GM19324 (cell line): ENCODE results near the gene NME7.
A peak's percentile ranks its signal among the peaks of the same experiment; 100 is the strongest.

Experiments
- ATAC-seq: cut with Tn5 transposase; IDR thresholded peaks from one replicate; pipeline ENCODE4 v1.9.1; 2021; ENCODE audit warnings: mild to moderate bottlenecking, moderate library complexity; ENCODE audit not compliant: unreplicated experiment, low FRiP score

NME7 gene

GRCh38 chr1:169111472-169111871, 256.1 kb downstream of the NME7 start:
- no peak for ATAC-seq

- no peak for ATAC-seq
These were observed 256.7 kb downstream of the NME7 start for GRCh38 chr1:169110689-169111447.

DNA sequence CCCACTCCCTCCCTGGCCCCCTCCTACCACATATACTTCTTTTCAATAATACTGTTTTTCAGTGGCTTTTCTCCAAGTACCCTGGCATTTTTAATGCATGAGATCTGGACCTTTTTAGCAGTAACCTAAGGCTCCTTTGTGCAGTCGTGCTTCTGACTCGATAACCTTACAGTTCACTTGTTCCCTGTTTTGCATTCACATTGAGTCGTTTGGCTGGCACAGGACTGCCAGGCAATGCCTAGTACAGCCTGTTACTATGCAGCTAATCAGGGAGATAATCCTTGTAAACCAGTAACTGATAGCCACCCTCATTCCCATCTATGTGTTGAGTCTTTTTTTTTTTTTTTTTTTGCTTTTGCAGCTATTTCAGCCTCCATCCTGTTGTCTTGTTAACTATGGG, 257.4 kb downstream of the NME7 start:
- no peak for ATAC-seq

- ATAC-seq: no peak
These were observed 257.9 kb downstream of the NME7 start for GRCh38 chr1:169109561-169110134.

DNA sequence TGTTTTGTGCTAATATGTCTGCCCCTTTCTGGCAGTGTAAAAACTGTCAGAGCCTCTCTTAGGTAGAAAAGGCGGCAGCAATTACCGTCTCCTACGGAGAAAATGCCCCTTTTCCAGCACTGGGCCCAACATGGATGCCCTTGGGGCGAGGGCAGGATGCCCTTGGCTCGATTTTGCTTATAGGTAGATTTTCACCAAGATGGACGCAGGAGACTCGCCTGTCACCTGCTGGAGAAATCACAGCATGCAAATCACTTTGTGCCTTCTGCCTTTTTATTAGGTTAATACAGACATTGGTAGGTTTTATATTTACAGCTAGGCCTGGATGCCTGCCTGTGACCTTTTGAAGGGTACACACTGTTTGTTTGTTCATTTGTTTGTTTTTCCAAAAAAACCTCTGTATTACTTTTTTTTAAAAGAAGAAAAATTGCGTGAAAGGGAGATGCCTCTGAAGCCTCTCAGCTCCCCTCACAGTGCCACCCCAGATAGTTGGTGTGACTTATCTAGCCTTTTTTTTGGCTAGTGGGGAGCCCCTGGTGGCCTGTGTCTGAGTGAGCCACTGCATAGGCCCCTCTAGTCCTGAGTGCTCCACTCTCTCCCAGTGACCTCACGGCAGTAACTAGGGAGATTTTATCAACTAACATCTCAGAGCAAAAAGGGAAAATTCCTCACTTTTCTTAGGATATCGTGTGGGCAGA, 258.6 kb downstream of the NME7 start:
- no peak for ATAC-seq

DNA sequence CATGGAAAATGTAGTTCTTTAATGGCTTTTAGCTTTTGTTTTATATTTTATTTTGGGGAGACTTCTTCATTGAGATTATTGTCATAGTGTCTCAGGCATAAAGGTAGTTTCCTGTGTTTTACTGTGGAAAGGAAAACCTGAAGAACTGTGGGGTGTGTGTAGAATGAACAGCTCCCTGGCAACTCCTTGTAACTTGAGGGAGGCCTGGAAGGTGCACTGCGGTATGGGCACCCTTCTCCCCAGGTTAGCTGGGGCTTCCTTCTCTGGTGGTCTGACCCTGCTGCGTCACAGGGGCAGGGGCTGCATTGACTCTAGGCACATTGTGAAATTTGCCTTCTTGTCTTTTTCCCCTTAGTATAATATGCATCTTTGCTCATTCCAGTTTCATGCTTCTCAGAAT, 259.4 kb downstream of the NME7 start:
- ATAC-seq: no peak

- no peak for ATAC-seq
These were observed 259.9 kb downstream of the NME7 start for GRCh38 chr1:169107603-169108208.

DNA sequence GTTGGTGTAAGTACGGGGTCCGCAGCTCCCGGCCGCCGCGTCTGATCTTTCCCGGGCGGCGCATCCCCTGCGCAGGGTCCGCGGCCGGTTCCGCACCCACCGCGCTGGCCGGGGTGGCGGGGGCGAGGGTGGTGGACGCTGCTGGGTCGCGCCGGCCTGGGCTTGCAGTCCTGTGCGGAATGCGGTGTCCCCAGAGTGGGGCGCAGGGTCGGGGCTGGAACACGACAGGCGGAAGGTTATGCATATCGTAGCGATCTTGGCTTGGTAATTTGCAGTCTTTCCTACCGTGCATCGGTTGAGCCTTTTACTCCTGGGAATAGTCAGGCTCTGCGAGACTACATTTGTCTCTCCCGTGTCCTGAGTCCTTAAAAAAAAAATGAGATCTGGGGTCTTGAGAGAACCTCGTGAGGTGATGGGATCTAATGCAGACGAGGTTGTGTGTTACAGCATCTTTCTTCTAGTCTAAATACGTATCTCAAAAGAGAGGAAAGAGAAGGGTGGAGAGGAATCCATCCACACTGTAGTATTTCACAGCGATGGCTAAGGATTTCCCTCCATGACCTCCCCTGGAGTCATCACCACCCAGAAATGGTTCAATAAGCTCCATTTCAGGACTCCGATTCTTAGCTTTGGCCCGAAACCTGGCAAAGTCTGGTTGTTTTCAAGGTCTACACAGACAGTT, 260.5 kb downstream of the NME7 start:
- peak; percentile 1 for ATAC-seq

DNA sequence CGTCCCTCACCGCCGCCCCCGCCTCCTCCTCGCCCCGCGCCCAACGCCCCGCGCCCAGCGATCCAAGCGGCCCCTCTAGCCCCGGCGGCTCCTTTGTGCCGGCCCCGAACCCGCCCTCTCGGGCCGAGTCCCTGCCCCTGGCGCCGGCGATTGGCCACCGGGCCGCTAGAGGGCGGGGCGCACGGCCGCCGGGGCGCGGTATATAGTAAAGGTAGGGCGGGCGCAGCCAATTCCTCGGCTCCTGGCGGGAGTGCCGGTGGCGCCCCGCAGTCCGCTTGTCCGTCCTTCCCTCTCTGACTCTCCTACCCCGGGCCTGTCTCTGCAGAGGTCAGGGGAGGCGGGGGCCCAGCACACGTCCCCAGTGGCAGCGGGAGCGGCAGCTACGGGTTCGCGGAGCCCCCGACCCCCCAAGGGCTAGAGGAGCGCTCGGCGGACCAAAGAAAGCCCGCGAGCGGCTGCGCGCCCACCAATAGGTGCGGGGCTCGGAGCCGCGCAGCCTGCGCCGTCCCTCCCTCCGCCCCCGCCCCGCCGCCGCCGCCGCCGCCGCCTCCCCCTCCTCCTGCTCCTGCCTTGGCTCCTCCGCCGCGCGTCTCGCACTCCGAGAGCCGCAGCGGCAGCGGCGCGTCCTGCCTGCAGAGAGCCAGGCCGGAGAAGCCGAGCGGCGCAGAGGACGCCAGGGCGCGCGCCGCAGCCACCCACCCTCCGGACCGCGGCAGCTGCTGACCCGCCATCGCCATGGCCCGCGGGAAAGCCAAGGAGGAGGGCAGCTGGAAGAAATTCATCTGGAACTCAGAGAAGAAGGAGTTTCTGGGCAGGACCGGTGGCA, 261.3 kb downstream of the NME7 start, which contains the start of gene ATP1B1:
ATP1B1 (plus strand) TSS at position 596 of the 826 bp plus-strand sequence; CDS start at position 736, 140 bp downstream.
- ATAC-seq: peak; percentile 88

- peak; percentile 46 for ATAC-seq
These were observed 262.0 kb downstream of the NME7 start for GRCh38 chr1:169105434-169106094.

DNA sequence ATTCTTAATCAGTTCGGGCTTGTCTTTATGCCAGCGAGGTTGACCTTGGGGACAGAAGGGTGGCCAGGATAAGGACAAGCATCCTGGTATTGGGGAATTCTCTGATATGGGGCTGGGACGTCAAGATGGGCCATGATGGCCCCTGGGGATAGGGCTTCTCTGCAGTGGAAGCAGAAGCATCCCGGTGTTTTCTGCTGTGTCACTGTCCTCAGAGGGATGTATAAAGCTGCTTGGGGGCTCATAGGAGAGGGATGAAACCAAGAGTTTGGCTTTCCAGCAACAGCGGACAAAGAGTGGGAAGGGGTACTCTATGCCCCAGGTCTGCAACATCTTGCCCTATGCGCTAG, 262.5 kb downstream of the NME7 start:
- ATAC-seq: no peak

DNA sequence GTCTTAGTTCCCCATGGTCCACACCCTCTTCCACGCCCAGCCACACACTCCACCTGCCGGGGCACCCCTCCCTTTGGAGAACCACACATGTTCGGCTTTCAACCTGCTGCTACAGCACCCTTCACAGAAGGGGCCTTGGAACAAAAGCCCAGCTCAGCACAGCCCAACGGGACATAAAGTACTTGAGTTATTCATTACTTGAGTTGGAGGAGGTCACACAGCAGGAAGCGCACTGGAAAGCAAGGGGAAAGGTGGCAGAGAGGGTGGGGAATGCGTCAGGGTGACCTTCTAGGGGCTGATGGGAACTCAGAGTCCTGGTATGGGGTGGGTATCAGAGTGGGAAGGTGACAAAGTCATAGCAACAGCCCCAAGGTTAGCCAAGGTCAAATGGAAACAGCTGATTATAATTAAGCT, 264.1 kb downstream of the NME7 start:
- ATAC-seq: no peak

GRCh38 chr1:169103002-169103401, 264.6 kb downstream of the NME7 start:
- no peak for ATAC-seq

DNA sequence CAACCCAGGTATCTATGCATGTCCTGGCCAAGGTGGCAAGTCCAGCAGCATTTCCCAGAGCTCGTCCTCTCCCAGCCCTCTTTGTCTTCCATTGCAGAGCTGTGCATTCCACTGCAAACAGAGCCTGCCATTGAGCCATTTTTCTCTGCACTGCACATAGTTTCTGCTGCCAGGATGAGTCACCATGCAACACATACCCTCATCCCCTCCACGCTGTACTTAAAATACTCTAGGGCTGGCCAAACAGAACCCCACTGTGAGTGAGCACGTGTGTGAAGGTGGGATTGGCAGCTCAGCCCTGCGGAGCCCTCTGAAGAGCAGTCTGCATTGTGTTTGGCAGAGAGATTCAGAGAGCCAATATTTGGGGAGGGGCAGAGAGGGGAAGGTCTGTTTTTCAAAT, 265.0 kb downstream of the NME7 start:
- ATAC-seq: no peak

GRCh38 chr1:169100651-169101088, 266.9 kb downstream of the NME7 start:
- no peak for ATAC-seq

GRCh38 chr1:169100208-169100607, 267.4 kb downstream of the NME7 start:
- no peak for ATAC-seq

GRCh38 chr1:169099561-169099960, 268.0 kb downstream of the NME7 start:
- no peak for ATAC-seq

DNA sequence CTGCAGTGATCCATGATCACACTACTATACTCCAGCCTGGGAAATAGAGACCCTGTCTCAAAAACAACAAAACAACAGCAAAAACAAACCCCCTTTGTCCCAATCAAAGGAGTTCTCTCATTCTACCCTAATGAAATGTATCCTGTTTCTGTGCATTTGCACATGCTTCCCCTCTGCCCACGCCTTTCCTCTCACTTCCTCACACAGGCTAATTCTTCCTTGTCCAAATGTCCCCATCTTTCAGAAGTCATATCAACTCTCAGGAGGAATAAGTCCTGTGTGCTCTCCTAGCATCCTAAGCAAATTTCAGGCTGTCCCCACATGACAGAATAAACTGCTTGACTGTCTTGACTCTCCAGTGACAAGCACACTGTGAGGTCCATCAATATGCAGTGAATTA, 269.2 kb downstream of the NME7 start:
- no peak for ATAC-seq

DNA sequence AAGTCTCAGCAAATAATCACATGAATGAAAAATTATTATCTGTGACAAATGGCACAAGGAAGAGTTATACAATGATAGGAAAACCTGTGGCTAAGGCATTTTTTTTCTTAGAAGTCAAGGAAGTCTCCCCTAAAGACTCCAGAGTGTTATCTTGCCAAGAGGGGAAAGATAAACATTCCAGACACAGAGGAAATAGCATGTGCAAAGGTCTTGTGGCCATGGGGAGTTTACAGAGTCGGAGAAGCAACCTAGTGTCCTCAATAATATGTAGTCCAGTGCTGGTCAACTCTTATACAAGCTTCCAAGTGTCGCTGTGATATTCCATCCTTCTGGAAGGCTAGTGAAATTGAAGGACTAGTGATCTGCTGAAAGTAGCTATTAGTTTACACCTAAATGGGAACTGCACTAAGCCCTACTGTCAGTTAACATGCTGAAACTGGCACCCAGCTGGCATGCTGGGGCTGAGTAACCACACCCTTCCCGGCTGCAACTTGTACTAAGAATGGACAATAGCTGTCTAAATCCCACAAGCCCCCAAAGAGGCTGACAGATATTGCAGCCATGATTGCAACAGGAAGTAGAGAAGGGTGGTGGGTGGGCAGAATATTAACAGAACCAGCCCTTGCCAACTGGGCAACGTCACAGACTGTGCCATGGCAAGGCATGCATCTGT, 272.6 kb downstream of the NME7 start:
- no peak for ATAC-seq
